ENCODE data around the gene SLC6A6. TPM values are rescaled to one million over a fixed set of nuclear protein-coding genes. Genes with fewer than 3 reads are reported as not detected.

Gene SLC6A6
- polyA plus RNA-seq, 1 donor (not counting 4 experiments of a cell fraction or from before 2014, with no cell fraction given) = 8.3 TPM

GRCh38 chr3:14502472-14502871, 100.1 kb downstream of the SLC6A6 start:
- Histone ChIP-seq H3K9me1 (ENCODE audit: control insufficient read depth, extremely low read depth, insufficient read depth, low read length) (no peaks in the 10 kb centered on the region), H2AFZ (ENCODE audit: control insufficient read depth, low read length) (no peak overlapping the region), H3K9me3 (ENCODE audit: control insufficient read depth, low read depth, low read length) (no peaks in the 10 kb centered on the region), H3K4me2 (ENCODE audit: control insufficient read depth, extremely low read depth, insufficient read depth, low read depth, low read length) (no peak overlapping the region), H3K4me3 (ENCODE audit: control insufficient read depth in 2 of 3, extremely low read depth in 1 of 3, insufficient read depth in 2 of 3, low read depth in 1 of 3, low read length in 3 of 3) (no peak overlapping the region), H3K27ac (ENCODE audit: control insufficient read depth, insufficient read depth, low read length) (no peak overlapping the region), H3K4me1 (ENCODE audit: control insufficient read depth, extremely low read depth, insufficient read depth, low read length) (no peaks in the 10 kb centered on the region), H3K79me2 (ENCODE audit: control insufficient read depth, insufficient read depth, low read length) (no peaks in the 10 kb centered on the region), H3K27me3 (ENCODE audit: control insufficient read depth, extremely low read depth, insufficient read depth, low read length) (peaks cover 10% of the 10 kb centered on the region), H4K20me1 (ENCODE audit: control insufficient read depth, extremely low read depth, insufficient read depth, low read length) (no peaks in the 10 kb centered on the region), H3K9ac (ENCODE audit: control insufficient read depth, extremely low read depth, insufficient read depth, low read length) (no peak overlapping the region), H3K36me3 (ENCODE audit: control insufficient read depth in 2 of 2, extremely low read depth in 1 of 2, insufficient read depth in 2 of 2, low read length in 2 of 2) (no peaks in the 10 kb centered on the region)
- dilution Hi-C loops (cut with MboI; ENCODE audit: extremely low pct_ligation_motif_present, low sequenced_read_pairs) = no loop called here
- no peak for TF ChIP-seq CTCF (optimal IDR thresholded peaks at IDR 0.05 in 1 of 3, IDR thresholded peaks at IDR 0.05 in 1 of 3, conservative IDR thresholded peaks at IDR 0.05 in 1 of 3; ENCODE audit: extremely low read depth in 1 of 3, insufficient read depth in 2 of 3, low read length in 3 of 3)
- TF ChIP-seq EZH2 (IDR thresholded peaks at IDR 0.05; ENCODE audit: low read length) = no peak
- FAIRE-seq = no peak
- DNase-seq (ENCODE audit: low read depth, low spot score) = no peak

- Histone ChIP-seq H3K36me3 (ENCODE audit: control insufficient read depth in 2 of 2, extremely low read depth in 1 of 2, insufficient read depth in 2 of 2, low read length in 2 of 2) (no peaks in the 10 kb centered on the region), H3K27me3 (ENCODE audit: control insufficient read depth, extremely low read depth, insufficient read depth, low read length) (peaks cover 10% of the 10 kb centered on the region), H3K4me3 (ENCODE audit: control insufficient read depth in 2 of 3, extremely low read depth in 1 of 3, insufficient read depth in 2 of 3, low read depth in 1 of 3, low read length in 3 of 3) (no peak overlapping the region), H3K9ac (ENCODE audit: control insufficient read depth, extremely low read depth, insufficient read depth, low read length) (no peak overlapping the region), H3K9me1 (ENCODE audit: control insufficient read depth, extremely low read depth, insufficient read depth, low read length) (no peaks in the 10 kb centered on the region), H4K20me1 (ENCODE audit: control insufficient read depth, extremely low read depth, insufficient read depth, low read length) (no peaks in the 10 kb centered on the region), H3K4me1 (ENCODE audit: control insufficient read depth, extremely low read depth, insufficient read depth, low read length) (no peaks in the 10 kb centered on the region), H3K27ac (ENCODE audit: control insufficient read depth, insufficient read depth, low read length) (no peak overlapping the region), H3K79me2 (ENCODE audit: control insufficient read depth, insufficient read depth, low read length) (no peaks in the 10 kb centered on the region), H2AFZ (ENCODE audit: control insufficient read depth, low read length) (no peak overlapping the region), H3K9me3 (ENCODE audit: control insufficient read depth, low read depth, low read length) (no peaks in the 10 kb centered on the region), H3K4me2 (ENCODE audit: control insufficient read depth, extremely low read depth, insufficient read depth, low read depth, low read length) (no peak overlapping the region)
- TF ChIP-seq EZH2 (IDR thresholded peaks at IDR 0.05; ENCODE audit: low read length) (no peak), CTCF (optimal IDR thresholded peaks at IDR 0.05 in 1 of 3, IDR thresholded peaks at IDR 0.05 in 1 of 3, conservative IDR thresholded peaks at IDR 0.05 in 1 of 3; ENCODE audit: extremely low read depth in 1 of 3, insufficient read depth in 2 of 3, low read length in 3 of 3) (no peak)
- FAIRE-seq = no peak
- no peak for DNase-seq (ENCODE audit: low read depth, low spot score)
- dilution Hi-C loops (cut with MboI; ENCODE audit: extremely low pct_ligation_motif_present, low sequenced_read_pairs) = no loop called here
Observed at GRCh38 chr3:14503033-14503705, 100.8 kb downstream of the SLC6A6 start.
